Measurements from ENCODE around the gene SMARCC2.

SMARCC2 gene

DNA sequence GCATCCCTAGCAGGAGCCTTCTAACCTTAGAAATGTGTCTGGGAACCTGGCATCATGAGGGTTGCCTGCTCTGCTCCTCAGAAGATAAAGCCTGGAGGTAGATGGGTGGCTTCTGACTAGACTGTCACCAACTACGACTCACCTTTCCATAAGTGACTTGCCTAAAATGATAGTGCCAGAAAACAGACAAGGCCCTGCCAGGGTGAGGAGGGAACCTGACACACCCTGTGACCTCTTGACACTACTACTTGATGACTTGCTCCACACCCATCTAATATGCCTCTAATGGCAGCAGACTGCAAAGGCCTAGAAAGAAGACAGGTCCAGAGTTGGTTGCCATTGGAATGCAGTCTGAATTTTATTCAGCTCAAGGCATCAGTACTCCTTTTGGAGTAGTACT, 23.1 kb upstream of the SMARCC2 start:
- in situ Hi-C loops (cut with MboI; ENCODE audit: low sequenced_read_pairs): no loop called here

DNA sequence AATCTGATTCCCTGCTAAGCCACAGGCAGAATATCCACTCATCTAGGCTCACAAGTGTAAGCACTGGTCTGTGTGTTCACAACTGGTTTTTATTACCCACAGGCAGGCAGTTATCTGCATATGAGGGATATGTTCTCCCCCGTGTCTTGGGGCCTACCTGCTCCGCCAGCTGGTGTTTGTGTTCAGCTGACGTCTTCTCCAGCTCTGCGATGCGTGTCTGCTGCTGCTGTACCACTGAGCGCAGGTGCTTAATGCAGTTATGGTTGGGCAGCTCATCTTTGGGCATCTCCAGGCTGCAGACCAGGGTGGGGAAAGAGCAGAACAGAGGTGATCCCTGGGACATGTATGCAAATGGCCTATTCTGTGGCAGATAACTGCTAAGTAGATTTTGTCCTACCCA, 18.7 kb upstream of the SMARCC2 start:
- in situ Hi-C loops (cut with MboI; ENCODE audit: low sequenced_read_pairs): no loop called here

DNA sequence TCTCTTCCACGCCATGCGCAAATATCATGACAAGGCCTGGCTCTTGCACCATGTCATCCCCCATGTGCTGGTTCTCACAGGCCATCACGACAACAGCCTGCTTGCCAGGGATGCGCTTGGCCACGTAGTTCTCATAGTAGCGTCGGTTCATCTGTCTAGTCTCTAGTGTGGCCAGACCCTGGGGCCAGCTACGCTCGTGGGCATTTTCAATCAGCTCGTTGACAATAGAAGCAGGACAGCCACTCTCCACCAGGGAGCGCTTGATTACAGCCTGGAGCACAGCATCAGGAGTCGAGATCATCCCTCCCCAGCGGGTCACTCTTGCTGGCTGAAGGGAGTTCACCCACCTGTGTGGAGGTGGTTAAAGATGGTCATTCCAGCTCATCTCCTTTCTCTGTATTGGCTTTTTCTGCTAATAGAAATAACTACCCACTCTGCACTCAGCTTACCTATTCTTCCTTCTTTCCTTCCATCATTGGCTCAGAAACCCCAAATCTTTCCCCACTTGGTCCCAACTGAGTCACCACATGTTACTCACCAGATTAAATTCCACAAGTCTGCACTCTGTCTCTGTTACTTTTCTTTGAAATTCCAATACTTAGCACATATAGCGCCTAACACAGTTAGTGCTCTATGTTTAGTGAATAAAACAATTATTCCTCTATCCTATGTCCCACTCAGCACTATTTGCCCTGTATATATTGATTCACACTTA, 17.3 kb upstream of the SMARCC2 start:
- in situ Hi-C loops (cut with MboI; ENCODE audit: low sequenced_read_pairs): no loop called here

DNA sequence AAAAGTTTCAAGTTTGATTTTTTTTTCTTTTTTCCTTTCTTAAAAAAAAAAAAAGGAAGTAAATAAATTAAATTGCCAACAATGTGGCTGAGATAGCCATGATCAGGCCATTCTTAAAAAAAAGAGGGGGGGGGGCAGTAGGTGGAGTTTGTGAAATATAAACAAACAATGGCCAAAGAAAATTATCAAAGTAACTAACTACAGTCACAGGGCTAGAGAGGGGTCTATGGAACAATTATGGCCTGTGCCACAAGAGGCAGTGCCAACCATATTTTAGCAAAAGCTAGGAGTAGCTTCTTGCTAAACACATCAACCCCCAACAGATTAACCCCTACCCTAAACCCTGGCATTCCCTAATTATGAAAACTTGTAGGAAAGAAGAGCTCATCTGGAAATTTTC, 16.2 kb upstream of the SMARCC2 start:
- in situ Hi-C loops (cut with MboI; ENCODE audit: low sequenced_read_pairs): no loop called here

DNA sequence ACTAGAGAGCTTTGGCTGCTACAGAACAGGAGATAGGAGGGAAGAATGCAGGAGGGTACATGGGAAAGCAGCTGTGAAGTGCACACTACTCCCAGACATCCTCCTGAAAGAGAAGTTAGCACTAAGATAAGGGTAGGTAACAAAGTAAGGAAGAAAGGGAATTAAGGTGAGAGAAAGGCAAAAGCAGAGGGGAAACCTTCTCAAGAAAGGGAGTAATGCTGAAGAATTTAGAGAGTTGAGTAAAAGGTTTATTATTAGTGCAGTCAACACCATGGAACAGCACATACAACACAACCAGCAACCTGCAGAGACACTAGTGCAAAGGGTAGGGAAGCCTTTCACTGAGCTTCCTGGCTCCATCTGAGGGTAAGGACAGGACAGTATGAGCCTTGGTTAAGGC, 15.0 kb upstream of the SMARCC2 start:
- in situ Hi-C loops (cut with MboI; ENCODE audit: low sequenced_read_pairs): no loop called here

DNA sequence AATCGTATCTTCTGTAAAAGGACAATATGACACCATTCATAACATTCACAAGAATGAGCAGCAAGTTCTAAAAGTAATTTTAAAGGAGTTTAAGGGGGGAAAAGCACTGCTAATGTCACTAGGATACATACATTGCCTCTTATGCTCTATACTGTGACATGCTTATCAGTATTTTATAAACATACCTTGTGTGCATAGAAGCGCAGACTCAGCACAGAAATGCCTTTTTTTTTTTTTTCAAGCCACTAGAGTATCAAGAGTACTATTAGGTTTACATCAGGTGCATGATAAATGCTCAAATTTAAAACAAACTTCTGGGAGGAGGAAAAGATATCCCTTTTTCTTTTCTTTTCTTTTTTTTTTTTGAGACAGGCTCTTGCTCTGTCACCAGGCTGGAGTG, 13.6 kb upstream of the SMARCC2 start:
- in situ Hi-C loops (cut with MboI; ENCODE audit: low sequenced_read_pairs): no loop called here

DNA sequence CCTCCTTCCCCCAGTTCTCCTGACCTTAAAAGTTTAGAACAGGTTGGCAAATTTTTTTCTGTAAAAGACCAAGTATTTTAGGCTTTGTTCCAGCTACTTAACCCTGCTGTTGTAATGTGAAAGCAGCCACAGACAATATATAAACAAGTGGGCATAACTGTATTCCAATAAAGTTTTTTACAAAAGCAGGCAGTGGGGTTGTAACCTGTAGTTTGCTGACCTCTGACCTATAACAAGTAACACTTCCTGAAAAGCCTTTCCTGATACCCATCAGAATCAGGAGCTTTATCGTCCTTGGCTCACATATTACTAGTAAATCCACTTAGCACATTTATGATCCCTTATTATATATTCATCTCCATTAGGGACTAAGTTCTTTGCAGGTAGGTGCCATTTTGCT, 13.1 kb upstream of the SMARCC2 start:
- in situ Hi-C loops (cut with MboI; ENCODE audit: low sequenced_read_pairs): no loop called here

DNA sequence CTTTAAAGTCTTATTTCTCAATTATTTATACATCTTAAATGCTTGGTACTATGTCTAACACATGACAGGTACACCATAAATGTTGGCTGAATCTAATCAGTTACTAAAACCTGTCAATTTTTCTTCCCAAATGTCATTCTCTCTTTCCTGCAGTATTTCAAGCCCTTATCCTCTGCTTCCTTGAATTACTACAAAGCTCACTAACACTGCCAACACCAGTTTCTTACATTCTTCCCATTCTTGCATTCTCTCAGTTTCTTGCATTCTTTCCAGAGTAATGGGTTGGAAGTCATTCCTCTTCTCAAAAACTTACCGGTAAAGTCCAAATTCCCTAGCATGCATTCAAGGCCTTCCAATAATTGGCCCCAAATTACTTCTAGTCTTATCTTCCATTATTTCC, 9.6 kb upstream of the SMARCC2 start:
- in situ Hi-C loops (cut with MboI; ENCODE audit: low sequenced_read_pairs): loop anchor here (10.0 kb wide), 1 partner anchor 266 kb away; the partner anchor contains the start of gene SPRYD4

DNA sequence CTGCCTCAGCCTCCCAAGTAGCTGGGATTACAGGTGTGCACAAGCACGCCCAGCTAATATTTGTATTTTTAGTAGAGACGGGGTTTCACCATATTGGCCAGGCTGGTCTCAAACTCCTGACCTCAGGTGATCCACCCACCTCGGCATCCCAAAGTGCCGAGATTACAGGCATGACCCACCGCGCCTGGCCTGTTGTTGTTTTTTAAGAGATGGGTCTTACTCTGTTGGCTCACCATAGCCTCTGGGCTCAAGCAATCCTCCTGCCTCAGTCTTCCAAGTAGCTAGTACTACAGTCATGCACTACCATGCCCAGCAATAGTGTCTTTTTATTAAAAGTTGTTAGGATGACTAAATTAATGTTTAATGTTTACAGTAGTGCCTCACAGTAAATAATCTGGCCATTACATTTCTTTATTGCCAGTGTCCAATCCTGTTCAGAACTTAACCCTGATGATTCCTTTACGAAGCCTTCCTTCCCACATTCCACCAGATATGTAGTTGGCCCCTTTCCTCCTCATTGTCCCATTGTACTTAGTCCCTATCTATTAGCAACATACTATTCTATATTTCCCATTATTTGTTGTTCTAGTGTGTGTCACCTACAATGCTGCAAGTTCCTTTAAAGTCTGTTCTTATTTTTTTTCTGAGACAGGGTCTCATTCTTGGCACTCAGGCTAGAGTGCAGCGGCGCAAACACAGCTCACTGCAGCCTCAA, 8.8 kb upstream of the SMARCC2 start:
- in situ Hi-C loops (cut with MboI; ENCODE audit: low sequenced_read_pairs): loop anchor here (10.0 kb wide), 1 partner anchor 267 kb away; the partner anchor contains the start of gene SPRYD4

DNA sequence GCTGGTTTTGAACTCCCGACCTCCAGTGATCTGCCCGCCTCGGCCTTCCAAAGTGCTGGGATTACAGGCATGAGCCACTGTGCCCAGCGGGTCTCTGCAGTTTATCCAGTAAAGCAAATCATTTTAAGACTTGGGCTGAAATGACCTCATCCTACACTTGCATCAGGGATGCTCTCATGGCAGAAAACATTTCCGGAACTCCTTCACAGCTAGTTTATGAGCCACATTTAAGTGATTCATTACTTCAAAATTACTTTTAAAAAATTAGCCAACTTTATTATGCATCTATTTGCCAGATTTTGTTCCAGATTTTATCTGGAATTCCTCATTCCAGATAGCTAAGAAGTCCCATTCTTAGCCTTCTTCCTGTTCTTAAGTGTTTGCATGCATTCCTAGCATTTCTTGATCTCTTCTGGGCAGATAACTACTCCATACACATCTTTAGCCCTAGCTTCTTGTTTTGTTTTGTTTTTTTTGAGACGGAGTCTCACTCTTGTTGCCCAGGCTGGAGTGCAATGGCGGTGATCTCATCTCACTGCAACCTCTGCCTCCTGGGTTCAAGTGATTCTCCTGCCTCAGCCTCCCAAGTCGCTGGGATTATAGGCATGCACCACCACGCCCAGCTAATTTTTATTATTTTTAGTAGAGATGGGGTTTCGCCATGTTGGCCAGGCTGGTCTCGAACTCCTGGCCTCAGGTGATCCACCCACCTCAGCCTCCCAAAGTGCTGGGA, 7.7 kb upstream of the SMARCC2 start:
- in situ Hi-C loops (cut with MboI; ENCODE audit: low sequenced_read_pairs): loop anchor here (10.0 kb wide), 1 partner anchor 268 kb away; the partner anchor contains the start of gene SPRYD4

DNA sequence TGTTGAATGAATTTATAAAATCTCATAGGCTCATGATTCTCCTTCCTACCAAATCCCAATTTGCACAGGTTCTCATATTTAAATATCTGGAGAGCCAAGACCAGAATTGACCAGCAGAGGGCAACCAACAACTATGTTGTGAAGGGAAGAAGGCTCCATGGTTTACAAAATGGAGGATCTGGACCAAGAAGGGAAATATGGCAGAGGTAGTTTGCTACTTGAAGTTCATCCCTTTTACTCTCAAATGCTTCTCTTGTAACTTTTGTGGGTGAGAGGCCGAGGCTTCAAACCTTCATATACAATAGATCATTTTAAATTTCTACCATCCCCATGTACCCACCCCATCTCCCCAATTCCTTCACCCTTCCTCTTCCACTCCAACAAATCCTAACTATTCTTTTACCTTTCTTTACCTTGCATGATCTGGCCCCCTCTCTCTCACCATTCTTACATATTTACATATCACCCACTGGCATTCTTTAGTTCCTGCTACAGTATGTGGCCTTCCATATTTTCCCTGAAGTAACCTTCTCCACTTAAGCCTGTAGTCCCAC, 3.8 kb upstream of the SMARCC2 start:
- in situ Hi-C loops (cut with MboI; ENCODE audit: low sequenced_read_pairs): loop anchor here (10.0 kb wide), 1 partner anchor 272 kb away; the partner anchor contains the start of gene SPRYD4

DNA sequence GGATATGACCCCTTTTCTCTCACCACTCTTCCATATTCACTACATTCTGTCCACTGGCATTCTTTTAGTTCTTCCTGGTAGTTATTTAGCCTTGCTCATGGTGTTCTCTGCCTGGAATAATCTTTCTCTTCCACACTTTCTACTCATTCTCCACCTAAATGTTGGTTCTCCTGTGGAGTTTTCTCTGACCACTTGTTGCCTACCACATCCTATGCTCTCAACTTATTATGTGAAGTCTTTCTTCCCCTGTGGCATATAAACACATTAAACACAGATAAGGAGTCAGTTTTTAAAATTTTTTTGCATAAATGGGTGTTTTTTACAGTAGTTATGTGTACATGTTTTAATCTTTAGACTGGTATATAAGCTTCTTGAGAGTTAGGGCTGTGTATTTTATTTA, 3.3 kb upstream of the SMARCC2 start:
- in situ Hi-C loops (cut with MboI; ENCODE audit: low sequenced_read_pairs): loop anchor here (10.0 kb wide), 1 partner anchor 272 kb away; the partner anchor contains the start of gene SPRYD4

DNA sequence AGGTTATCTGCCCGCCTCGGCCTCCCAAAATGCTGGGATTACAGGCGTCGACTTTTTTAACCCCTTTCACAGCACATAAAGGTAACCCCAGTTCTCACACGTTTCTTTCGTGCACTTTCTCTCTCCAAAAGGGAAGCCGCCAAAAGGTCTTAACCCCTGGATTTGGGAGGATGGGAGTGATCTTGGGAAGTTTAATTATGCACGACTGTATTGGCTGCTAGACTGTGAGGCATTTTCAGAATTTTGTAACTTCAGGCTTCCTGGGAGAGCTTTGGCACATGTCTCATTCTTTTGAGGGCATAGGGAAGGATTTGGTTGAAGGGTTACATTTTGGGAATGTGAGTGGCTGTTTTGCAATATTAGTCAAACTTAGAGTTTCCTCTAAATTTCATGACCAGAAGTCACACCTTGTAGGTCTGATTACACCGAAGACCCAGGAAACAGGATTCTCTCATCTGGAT, 1.4 kb upstream of the SMARCC2 start:
- in situ Hi-C loops (cut with MboI; ENCODE audit: low sequenced_read_pairs): loop anchor here (10.0 kb wide), 1 partner anchor 274 kb away; the partner anchor contains the start of gene SPRYD4

DNA sequence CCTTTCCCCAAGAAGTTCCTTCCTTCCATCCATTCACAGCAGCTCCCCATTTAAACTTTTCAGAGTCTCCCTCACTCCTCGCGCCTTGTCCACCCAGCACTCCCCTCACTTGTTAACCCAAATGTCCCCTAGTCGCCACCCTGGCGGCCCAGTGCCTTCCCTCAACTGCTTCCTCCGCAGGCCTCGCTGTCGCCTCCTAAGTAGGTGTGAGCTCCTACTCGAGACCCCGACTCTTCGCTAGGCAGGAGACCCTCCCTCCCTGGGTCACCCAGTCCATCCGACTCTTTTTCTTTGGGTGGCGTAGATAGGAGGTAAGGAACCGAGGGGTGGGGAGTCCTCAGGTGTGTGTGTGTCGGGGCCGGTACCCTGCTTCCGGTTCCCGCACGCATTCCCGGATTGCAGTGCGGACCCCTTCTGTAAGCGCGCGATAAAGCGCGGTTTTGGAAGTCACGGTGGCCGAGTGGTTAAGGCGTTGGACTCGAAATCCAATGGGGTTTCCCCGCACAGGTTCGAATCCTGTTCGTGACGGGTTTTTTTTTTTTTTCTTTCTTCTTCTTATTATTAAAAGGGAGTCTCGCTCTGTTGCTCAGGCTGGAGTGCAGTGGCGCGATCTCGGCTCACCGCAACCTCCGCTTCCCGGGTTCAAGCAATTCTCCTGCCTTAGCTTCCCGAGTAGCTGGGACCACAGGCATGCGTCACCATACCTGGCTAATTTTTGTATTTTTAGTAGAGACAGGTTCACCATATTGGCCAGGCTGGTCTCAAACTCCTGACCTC, 823 bp upstream of the SMARCC2 start:
- in situ Hi-C loops (cut with MboI; ENCODE audit: low sequenced_read_pairs): loop anchor here (10.0 kb wide), 1 partner anchor 275 kb away; the partner anchor contains the start of gene SPRYD4

DNA sequence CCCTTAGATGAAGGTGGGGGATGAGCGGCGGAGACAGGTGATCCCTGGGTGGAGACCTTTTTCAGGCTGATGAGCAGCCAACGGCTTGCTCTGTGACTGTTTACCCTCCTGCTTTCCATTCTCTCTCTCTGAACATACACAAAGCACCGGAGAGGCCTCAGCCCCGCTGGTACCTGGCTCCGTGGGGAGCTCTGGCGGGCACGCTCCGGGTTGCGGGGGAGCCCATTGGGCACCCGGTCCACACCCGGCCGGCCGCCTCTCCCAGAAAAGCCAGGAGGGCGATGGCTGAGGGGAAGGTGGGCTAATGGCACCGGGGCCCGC, 545 bp downstream of the SMARCC2 start:
- in situ Hi-C loops (cut with MboI; ENCODE audit: low sequenced_read_pairs): no loop called here

DNA sequence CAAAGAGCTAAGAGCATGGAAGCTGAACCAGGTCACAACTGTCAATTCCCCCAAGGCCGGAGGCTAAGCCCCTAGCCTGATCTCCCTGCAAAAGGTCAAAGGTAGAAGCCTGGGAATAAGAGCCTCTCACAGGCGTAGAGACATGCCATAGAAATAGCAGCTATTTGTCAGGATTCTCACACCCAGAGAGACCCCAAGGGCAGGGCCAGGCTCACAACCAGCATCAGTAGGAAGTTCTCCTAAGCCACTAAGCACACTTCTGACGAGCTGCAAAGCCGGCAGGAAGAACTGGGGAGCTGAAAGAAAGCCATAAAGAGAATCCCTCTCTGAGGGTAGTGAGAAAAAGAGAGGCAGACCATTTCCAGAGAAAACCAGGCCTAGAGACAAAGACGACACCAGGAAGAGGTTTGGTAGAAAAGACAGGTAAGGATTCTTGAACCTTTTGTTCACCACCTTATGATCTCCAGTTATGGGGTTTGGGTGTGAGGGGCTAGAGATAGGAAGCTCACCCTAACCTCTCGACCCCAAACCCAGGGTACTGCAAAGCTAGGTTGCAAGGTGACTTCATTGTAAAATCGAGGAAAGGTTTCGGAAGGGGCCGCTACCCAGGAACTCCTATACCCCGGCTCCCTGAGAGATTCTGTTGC, 1.0 kb downstream of the SMARCC2 start:
- in situ Hi-C loops (cut with MboI; ENCODE audit: low sequenced_read_pairs): no loop called here

DNA sequence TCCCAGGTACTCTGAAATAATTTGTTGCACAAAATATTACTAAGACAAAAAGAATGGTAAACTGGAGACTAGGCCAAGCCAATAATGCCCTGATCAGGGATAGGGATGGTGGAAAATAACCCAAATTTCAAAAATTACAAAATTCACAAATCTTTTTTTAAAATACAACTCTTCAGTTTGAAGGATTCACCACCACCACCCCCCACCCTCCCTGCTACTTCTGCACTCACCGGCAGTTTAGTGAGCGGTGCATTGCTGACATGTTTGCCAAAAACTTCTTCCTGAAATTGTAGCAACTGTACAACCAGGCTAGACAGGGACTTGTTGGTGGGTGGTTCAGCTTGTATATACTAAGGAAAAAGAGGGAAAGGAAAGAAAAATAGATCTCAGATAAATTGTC, 2.3 kb downstream of the SMARCC2 start:
- in situ Hi-C loops (cut with MboI; ENCODE audit: low sequenced_read_pairs): no loop called here

DNA sequence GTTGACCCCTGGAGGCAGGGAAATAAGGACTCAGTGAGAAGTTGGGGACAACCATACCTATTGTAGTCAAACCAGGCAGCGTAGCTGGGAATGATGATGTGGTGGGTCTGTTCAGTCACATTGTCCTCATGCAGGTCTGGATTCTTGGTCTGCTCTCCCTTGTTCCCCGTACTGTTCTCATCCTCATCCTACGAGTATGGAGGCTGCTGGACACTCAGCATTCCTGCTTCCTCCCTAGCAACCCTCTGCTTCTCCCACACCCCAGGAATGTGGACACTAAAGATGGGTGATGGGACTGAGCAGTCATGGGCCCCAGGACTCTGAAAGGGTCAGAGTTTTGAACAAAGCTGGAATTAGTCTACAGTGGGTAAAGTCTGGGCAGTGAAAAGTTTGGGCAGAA, 10.9 kb downstream of the SMARCC2 start:
- in situ Hi-C loops (cut with MboI; ENCODE audit: low sequenced_read_pairs): no loop called here

DNA sequence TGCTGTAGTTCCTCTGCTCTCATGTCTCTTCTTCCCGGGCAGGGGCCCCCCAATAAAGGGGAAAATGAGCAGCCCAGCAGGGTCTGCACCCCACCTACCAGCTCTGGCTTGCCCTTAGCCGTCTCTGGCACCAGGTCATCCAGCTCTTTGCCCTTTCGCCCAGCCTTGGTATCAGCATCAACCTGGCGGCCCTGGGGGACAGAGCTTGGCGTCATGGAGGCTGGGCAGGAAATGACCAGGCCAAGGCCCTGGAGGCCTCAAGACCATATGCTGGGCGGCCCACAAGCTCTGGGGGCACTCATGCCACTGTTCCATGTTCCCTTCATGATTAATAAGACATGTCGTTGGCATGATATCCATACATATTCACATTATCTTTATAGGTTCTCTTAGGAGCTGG, 16.4 kb downstream of the SMARCC2 start:
- in situ Hi-C loops (cut with MboI; ENCODE audit: low sequenced_read_pairs): no loop called here

DNA sequence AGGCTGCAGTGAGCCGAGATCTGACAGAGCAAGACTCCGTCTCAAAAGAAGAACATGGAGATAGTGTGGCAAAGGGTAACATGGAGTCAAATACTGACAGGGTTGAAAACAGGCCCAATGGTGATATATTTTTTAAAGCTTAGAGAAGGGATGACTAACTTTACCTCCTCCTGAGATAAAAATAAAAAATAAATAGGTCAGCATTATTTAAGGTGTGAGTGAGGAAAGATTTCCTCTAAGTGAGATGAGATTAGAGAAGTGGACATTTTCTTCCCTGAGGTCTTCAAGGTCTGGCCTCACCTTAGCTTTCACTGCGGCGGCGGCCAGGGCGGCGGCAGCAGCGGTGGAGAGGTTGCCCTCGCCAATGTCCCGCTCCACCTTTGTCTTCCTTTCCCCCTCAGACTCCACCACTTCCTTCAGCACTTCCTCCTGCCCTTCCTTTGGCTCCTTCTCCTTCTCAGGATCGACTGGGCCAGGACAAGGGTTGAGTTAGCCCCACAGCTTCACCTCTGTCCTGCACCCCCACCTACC, 20.0 kb downstream of the SMARCC2 start:
- in situ Hi-C loops (cut with MboI; ENCODE audit: low sequenced_read_pairs): loop anchor here (5.0 kb wide), 1 partner anchor 37 kb away; no protein-coding TSS in a partner anchor
